Pulmonary artery endothelial cell (primary cell): ENCODE measurements around the gene LDAH. TPM values are rescaled to one million over a fixed set of nuclear protein-coding genes. Genes with fewer than 3 reads are reported as not detected.

Source experiments
- DNase-seq: peaks from one replicate; pipeline ENCODE4 v3.0.0-alpha.2; 2011; ENCODE audit warnings: low read depth, low spot score
- total RNA-seq: library from RNA; depleted of rRNA; stranded (reverse); fragments of >200 nt; gene quantifications from 2 replicates; pipeline ENCODE4 v1.2.3, GENCODE V29; 2014

The LDAH gene
- total RNA-seq, 1 donor from 2014 or later, result 18.9 TPM

DNA sequence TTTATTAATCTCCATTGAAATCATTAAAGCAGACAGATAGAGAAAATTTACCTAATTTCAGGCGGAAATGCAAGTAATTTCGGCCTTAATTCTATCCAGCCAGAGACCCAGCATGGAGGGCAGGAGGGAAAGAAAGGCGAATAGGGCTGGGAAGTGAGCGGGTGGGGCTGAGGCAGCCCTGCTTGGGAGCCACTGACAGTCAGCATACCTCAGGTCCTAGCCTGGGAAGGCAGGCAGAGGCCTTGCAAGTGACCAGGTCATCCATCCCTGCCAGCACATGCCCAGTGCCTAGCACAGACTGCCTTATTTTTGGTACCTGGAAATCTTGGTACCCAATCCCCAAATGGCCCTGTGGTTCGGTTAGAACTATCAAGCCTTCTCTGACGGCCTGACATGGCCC, 154.4 kb downstream of the LDAH start:
- no peak for DNase-seq

DNA sequence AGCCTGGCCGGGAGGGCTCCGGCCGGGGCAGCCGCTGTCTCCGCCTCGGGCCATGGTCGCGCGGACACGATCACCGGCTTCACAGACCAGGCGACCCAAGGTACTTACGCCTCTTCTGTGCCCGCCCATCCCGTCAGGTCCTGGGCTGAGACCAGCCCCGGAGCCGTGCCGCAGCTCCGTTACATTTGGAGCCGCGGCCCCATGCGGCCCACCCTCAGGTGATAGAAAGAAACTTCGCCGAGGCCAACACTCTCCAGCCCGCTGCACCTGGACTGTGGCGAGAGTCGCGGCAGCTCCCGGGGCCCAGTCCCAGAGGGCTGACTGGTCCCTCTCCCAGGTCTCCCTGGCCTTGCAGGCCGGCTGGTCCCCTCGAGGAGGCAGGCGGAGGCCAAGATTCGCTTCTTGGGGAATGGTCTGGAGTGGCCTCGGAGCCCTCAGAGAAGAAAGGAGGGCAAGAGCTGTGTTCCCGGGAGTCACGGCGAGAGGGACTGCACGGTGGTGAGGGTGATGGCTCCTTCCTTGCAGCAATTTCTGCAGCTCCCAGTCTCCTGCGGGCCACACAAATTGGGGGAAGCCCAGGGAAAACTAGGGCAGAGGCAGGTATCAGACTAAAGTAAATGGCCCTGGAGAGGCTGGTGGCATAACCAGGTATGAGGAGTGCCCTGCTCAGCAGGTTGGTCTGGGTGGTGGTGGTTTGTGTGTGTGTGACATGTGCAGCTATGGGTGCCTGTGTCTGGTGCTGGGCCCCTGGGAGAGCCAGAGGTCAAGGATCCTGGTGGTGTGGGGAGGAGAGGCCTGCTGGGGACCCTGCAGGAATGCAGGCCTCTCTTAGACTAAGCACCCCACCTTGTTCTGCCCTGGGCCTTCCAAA, 155.1 kb downstream of the LDAH start:
- DNase-seq, result no peak

DNA sequence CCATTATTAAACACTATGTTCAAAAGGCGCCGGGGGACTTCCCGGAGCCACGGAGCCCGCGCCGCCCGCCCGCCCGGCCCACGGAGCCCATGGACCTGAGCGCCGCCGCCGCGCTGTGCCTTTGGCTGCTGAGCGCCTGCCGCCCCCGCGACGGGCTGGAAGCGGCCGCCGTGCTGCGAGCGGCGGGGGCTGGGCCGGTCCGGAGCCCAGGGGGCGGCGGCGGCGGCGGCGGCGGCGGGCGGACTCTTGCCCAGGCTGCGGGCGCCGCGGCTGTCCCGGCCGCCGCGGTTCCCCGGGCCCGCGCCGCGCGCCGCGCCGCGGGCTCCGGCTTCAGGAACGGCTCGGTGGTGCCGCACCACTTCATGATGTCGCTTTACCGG, 155.8 kb downstream of the LDAH start:
- DNase-seq, result no peak

DNA sequence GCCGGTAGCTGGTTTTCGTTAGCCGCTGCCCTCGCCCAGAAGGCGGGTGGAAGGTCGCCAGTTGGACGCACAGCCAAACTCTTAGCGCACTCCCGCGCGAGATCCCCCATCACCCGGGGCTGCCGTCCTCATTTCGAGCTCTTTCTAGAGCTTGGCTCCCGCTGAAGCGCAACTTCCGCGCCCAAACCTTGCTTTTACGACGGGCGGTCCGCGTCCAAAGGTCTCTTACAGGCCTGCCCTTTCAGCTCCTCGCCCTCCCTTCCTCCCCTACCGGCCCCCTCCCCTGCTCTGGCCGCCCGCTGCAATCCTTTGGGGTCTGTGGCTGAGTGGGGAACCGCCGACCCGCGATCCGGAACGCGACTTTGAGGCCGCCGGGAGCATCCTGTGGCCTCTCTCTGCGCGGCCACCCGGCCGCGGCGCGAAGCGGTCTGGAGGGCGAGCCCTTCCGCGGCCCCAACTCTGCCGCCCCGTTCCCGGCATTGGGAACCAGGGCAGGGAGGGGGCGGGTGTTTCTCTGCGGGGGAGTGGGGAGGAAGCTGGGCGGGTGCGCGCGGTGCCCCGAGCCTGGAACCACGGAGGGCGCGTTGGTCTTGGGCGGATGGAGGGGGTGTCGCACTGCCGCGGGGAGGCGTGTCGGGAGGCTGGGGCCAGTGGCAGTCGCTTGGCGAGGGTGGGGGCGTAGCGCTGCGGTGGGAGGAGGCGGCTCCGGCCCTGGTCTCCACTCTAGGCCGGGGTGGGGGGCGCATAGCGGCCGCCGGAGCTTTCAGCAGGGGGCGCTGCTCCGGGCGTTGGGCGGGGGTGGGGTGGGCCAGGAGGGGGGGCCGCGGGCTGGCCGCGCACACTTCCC, 156.4 kb downstream of the LDAH start, which contains the start of gene GDF7:
TSS of gene GDF7 (plus strand) at position 841 of the 847 bp plus-strand sequence. CDS start 96 bp downstream, outside the sequence.
- peak; percentile 26 for DNase-seq

DNA sequence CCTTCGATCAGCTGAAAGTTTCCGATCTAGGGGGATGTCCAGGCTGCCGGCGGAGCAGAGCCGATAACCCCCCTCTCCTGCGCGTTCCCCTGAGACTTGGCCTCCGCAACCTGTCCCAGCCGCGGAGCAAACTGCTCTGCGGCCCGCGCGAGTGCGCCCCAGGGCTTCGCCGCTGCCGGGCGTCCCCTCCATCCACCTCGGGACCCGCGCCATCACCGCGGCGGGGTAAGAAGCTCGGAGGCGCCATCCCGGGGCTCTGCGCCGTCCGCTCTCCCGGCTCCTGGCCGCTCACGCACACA, 156.9 kb downstream of the LDAH start:
- DNase-seq, result no peak

DNA sequence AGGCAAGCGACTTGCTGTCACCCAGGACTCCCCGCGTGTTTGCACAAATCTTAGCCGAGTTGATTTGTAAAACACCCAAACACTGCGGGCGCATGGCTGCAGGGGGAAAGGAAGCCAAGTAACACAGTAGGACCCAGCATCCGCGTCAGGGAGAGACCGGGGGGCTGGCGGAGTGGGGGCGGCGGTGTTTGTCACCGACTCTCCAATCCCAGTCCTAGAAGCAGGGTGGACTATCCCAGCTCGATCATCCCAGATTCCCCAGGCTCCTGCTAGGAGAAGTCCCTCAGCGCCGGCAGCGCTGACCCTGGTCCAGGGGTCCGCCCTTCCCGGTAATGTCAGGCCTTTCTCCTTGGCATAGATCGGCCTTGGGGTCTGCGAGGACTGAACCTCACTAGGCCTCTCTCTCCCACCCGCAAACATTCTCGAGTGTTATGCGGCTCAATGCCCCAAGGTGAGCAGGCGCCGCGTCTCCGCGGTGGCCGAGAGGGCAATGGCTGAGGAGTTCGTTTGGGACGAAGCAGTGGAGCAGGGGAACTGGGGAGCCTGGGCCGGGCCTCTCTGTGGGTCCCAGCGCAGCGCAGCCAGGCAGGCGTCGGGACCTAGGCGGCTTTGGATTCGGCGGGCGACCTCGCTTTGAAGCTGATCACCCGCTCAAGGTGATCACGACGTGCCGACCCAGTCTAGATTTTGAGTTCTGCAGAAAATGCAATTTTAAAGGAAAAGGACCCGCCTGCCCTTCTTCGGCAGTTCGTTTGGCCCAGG, 157.5 kb downstream of the LDAH start:
- DNase-seq, result no peak

DNA sequence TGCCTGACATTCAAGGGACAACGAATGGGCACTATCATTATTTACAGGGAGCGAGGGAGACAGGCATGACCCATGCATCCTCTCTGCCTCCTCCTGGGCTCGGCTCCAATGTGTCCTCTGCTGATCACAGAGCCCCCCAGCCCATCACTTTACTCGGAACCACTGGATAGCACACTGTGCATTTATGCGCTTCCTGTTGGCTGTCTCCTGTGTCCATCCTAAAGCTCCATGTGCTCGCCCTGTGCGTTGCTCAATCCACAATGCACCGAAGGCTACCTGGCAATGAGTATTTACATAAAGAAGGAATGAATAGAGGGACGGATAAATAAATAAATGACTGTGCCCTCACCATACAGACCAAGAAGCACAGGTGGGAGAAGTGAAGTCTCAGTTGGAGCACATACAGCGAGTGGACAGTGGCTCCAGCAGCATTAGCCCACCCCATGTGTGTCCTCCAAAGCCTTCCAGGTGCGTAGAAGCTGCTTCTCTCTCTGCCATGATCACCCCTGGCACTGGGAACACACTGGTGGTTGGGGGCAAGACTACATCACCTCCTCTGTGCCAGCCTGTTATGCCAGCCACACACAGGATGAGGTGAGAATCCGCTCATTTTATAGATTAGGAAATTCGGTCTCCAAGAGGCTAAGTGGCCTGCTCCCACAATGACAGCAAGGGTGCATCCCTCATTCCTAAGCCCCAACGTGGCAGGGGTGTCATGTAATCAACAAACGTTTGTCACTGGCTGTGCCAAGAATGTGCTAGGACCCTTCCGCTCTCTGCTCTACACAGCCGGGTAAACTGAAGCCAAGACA, 158.3 kb downstream of the LDAH start:
- no peak for DNase-seq

DNA sequence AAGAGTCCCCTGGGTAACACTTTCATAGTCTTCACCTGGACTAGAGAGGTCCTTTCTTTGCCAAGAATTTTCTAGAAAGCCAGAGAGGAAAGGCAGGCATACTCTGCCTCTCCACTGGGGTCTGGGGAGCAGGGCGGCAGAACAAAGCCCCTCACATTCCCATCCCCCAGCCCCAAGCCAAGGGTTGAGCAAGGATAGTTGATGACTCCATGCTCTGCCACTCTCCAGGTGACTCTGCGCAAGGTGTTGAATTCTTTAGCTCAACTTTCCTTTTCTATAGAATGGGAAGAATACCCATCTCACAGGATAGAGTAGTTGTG, 158.9 kb downstream of the LDAH start:
- no peak for DNase-seq

DNA sequence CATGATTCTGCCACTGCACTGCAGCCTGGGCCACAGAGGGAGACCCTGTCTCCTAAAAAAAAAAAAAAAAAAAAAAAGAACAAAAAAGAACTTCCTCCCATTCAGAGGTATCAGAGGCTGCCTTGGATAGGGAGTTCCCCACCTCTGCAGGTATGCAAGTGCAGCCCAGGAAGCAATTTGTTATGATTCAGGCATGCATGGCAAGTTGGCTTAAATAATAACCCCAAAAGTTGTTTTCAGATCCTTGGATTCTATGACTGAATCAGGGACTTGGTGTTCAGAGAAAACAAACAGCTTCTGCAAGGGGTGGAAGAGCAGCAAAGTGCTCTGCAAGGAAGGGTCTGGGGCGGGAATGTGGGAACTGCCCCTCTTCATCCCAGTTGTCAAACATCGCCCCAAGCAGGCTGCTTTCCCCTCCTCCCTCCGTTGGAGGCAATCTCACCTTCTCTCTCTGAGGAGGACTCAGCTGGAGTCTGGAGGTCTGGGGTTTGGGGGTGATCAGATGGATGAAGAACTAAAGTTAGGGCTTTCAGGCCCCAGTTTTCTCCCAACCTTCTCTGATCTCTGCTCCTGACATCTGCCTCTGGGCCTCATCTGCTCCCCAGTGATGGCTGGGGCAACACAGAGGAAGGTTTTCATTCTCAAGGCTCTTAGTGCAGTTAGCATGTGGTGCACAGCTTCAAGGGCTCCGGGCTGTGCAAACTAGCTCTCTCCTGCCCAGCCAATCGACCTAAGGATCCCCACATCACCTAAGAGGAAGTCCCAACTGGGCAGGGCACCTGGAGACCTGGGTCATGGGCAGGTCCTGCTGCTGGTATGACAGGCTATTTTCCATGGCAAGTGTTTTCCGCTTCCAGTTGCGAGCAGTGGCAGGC, 159.5 kb downstream of the LDAH start:
- DNase-seq, result no peak

DNA sequence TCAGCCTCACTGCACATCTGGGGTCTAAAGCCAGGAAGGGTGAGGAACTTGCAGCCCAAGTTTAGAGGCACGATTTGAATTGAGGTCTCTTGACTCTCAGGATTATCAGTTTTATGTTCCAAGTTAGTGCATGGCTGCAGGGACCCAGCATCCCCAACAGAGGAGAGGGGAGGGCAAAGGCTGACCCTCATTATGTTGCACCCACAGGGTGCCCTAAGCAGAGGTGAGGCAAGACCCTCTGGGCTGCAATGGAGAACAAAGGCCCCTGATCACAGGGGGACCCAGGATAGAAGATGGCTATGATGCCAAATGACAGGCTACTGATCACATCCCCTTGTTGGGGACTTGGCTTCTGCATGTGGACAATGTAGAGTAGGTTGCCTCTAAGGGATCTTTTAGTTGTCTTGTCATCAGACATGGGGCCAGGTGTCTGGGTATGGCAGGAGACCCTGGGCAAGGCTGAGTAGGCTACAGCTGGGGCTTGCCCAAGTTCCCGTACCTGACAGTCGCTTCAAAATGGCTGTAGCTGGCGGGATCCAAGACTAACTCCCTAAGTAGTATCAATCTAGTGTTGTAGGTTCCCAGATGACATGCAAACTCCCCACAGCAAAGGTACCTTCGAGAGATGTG, 160.5 kb downstream of the LDAH start:
- DNase-seq, result no peak

DNA sequence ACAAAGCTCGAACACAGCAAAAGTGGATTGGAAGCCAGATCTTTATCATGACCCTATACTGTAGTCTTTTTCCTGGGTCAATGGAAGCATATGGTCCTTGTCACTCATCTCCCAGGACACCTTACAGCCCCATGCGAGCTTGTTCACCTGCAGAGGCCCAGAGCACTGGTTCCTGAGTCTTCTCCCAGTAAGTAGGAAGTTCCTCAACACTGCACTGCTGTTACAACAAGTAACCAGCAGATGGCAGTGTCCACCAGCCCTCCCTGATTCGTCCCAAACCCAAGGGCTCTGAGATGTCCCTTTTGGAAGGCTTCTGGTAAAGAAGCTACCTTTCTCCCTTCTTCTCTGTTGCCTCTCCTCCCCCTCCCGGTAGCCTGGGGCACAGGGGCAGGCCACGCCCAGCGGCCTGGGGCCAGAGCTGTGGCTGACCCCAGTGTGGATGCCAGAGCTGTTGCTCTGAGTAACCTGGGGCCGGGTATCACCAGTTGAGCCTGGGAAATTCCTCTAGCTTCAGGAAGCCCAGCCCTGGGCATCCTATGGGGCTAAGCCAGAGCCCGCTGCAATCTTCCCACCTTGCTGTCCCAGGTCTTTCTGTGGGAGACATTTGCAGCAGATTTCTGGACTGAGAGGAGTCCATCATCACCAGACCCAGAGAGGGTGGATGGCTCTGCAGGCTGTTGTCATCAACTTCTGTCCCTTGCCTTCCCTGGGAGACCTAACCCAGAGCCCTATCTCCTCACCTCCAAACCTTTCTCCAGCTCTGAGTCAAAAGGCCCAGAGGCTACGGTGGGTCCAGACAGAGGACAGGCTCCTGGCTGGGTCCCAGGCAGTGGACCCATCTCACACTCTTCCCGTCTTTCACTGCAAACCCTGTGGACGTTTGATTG, 161.2 kb downstream of the LDAH start:
- DNase-seq, result peak; percentile 48

DNA sequence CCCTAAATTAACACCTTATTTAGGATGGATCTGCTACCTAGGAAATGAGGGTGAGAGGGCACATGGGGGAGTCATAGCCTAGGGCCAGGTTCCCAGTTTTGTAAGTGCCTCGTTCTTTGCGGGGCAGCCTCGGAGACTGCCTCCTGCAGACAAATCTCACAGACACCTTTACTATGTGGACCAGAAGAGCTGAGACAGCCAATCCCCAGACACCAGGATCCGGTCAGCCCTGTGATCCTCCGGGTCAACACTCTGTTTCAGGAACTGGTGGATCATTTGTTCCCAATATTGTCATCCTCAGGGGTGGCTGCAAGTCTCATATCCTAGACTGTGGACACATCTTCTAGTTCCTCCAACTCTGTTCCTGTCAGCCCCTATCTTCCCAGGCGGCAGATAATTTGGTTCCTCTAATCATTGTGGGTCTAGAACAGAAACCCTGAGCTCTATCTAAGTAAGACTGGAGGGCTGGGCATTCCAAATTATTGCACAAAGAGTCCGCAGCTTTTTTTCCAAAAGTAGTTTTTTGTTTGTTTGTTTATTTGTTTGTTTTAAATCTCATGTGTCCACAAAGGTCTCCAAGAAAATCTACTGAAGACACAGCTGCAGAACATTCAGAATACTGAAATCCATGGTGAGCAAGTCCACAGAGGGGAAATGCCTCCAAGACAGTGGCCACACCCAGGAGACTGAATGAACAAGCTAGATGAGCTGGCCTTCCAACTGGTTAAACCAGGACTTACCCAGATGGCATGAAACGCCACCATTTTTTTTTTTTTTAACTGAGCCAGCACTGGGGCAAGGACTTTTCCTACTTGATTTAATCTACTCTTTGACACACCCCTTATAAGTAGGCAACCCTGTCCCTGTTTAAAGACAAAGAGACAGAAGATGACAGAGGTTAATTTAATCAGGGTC, 162.1 kb downstream of the LDAH start:
- no peak for DNase-seq

DNA sequence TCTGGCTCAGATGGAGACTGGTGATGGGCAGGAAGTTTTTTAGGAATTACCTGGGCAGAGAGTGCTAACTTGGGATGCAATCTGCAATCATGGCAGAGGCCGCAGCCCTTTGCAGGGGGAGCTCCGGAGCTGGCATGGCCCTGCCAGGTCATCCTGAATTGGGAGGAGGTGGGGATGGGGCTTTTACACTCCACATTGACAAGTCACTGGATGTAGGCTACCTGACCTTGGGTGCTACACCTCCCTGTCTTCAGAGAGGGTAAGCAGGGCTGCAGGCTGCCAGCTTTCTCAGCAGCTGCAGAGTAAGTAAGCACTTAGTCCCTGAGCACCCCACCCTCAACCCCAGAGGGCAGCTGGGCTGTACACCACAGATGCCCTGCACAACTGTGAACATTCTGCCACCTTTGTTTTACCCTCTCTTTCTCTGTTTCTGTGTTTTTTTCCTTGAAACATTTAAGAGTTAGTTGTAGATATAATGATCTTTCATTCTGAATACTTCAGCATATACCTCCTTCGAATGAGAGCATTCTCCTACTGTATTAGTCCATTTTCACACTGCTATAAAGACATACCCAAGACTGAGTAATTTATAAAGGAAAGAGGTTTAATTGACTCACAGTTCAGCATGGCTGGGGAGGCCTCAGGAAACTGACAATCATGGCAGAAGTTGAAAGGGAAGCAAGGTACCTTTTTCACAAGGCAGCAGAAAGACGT, 165.2 kb downstream of the LDAH start:
- DNase-seq, result no peak

DNA sequence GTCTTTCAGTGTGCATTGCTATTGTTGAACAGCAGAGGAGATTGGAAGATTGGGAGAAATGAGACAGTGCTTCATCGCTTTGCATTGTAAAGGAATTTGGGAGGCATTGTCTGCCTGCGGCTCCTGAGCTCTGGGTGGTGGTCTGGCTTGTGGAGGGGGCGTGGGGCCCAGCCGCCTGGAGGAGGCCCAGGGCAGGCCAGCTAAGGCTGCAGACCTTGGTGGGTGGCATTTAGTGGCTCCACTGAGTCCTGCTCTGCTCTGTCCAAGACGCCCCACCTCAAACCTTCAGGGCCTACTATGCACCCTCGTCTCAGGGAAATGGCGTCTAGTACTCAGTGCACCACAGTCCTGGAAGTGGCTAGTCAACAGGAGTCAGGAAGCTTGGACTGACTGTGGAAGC, 166.3 kb downstream of the LDAH start:
- no peak for DNase-seq

DNA sequence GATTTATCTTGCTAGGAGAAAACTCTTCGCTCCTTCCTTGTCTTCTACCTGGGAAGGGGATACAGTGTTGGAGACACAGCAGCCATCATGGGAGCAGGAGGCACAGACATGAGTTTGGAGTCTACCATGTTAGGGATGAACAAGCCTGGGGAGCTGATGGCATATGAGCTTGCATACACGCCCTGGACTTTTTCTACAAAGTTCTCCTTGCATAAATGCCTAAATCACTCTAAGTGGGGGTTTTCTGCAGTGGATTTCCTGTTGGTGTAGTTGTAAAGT, 168.4 kb downstream of the LDAH start:
- no peak for DNase-seq

DNA sequence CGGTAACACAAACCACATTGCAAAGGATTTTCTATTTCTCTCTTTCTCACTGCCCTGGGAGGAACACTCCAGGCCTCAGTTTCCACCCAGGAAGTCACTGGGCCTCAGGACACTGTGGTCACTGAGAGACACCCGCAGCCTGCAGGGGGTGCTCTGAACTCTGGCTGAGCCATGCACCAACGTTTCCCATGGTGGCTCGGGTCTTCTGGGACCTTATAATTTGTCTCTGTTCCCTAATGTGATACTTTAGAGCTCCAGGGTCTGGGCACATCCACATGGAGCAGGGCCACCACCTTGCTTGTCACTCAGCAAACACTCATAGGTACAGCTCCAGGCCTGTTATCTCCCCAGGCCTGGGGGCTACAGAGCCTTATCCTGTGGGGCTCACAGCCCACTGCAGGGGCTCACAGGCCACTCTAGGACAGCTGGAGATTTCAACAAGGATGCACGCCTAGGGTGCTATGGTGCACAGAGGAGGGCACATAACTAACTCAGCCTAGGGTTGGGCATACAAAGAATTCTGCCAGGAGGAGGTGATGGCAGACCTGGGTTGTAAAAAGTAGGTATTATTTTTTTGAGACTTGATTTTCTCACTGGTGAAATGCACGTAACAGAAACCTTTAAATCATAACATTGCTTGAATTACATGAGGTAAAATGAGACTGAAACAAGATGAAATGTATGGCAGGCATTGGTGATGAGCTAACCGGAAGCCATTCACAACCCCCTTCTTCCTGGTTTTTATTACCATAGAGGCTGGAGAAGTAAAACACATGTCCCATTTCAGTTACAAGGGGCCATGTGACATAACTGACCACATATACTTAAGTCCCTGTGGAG, 169.0 kb downstream of the LDAH start:
- DNase-seq, result no peak
